ENCODE results near the gene MCCD1.

GRCh38 chr6:31483392-31483791 lies 45.4 kb upstream of the MCCD1 start:
- TF ChIP-seq POLR2AphosphoS5 (IDR thresholded peaks at IDR 0.05; ENCODE audit: low read depth, low read length), result no peak
- no peak for TF ChIP-seq POLR2A (IDR thresholded peaks at IDR 0.05; ENCODE audit: low read depth, low read length)
- TF ChIP-seq SPI1 (IDR thresholded peaks at IDR 0.05; ENCODE audit: low read depth, low read length), result no peak
- TF ChIP-seq TAF1 (IDR thresholded peaks at IDR 0.05; ENCODE audit: low read depth, low read length), result no peak
